ENCODE results near the gene ADGRB3.

ADGRB3 gene

DNA sequence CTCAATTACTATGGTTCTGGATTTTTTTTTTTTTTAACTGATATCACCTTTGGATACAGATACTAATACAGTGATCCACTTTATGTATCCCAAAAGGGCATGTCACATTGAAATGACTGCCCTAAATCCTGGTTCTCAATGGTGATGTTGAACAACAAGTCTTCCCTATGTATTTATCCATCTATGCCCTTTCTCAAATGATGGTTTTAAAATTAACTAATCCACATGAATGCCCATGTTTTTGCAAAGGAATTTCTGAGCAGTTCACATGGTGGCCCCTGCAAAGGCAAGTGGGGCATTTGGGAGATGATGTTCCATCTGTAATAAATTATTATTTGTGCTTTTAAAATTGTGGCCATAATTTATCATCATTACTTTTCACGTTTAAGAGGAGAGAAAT, 2.7 kb downstream of the ADGRB3 start:
- no peak for TF ChIP-seq TEAD4 (IDR thresholded peaks at IDR 0.05)
- no peak for TF ChIP-seq EP300 (IDR thresholded peaks at IDR 0.05; ENCODE audit: borderline replicate concordance)
- no peak for TF ChIP-seq RAD21 (IDR thresholded peaks at IDR 0.05; ENCODE audit: low read depth)
- TF ChIP-seq TCF12 (IDR thresholded peaks at IDR 0.05; ENCODE audit: low read depth), result no peak
- no peak for TF ChIP-seq REST (IDR thresholded peaks at IDR 0.05; ENCODE audit: low read depth)
- TF ChIP-seq EGR1 (IDR thresholded peaks at IDR 0.05), result no peak
- TF ChIP-seq USF1 (IDR thresholded peaks at IDR 0.05), result no peak
- no peak for TF ChIP-seq FOXM1 (IDR thresholded peaks at IDR 0.05; ENCODE audit: borderline replicate concordance, low read depth)
- TF ChIP-seq ZBTB7A (IDR thresholded peaks at IDR 0.05; ENCODE audit: low read depth), result no peak
- TF ChIP-seq CREB1 (IDR thresholded peaks at IDR 0.05; ENCODE audit: low read depth), result no peak
- TF ChIP-seq NFIC (IDR thresholded peaks at IDR 0.05), result no peak
- TF ChIP-seq CEBPB (IDR thresholded peaks at IDR 0.05), result no peak
- TF ChIP-seq, protein P1, sequence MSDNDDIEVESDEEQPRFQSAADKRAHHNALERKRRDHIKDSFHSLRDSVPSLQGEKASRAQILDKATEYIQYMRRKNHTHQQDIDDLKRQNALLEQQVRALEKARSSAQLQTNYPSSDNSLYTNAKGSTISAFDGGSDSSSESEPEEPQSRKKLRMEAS (IDR thresholded peaks at IDR 0.05), result no peak
- no peak for TF ChIP-seq YY1 (IDR thresholded peaks at IDR 0.05; ENCODE audit: low read depth)
- TF ChIP-seq TAF1 (IDR thresholded peaks at IDR 0.05; ENCODE audit: low read depth), result no peak

DNA sequence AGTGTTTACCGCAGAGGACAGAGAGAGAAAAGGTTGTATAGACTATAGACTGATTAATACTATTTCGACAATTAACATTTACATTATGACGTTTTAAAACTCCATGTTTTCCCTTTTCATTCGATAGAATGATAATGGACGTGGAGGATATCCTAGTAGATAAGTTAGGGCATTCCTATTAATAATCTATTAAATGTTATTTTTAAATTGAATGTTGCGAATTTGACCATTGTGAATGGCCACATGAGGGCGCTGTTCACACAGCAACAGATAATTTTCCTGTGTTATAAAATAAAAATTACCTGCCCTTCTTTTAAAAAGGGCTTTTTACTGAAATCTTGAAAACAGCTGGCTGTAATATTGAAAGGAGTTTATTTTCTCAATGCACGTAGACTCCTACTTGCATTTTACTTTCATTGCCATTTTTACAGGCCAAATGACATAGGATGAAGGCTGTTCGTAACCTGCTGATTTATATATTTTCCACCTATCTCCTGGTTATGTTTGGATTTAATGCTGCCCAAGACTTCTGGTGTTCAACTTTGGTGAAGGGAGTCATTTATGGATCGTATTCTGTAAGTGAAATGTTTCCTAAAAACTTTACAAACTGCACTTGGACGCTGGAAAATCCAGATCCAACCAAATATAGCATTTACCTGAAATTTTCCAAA, 3.3 kb downstream of the ADGRB3 start:
- TF ChIP-seq RAD21 (IDR thresholded peaks at IDR 0.05; ENCODE audit: low read depth) (peak; percentile 70), ZBTB7A (IDR thresholded peaks at IDR 0.05; ENCODE audit: low read depth) (no peak), CEBPB (IDR thresholded peaks at IDR 0.05) (no peak)

DNA sequence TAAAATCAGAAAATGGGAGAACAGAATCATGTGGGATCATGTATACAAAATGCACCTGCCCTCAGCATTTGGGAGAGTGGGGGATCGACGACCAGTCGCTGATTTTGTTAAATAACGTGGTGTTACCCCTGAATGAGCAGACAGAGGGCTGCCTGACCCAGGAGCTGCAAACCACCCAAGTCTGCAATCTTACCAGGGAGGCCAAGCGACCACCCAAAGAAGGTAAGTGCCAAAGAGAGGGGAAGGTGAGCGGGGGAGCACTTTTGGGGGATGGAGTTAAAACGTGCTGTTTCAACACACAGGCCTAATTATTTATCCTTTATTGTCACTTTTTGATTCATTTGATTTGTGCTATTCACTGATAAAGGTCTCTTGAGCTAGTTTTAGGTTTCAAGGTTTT, 4.1 kb downstream of the ADGRB3 start:
- TF ChIP-seq EGR1 (IDR thresholded peaks at IDR 0.05) (no peak), RAD21 (IDR thresholded peaks at IDR 0.05; ENCODE audit: low read depth) (no peak), EP300 (IDR thresholded peaks at IDR 0.05; ENCODE audit: borderline replicate concordance) (no peak), USF1 (IDR thresholded peaks at IDR 0.05) (no peak), TAF1 (IDR thresholded peaks at IDR 0.05; ENCODE audit: low read depth) (no peak), TEAD4 (IDR thresholded peaks at IDR 0.05) (no peak), ZBTB7A (IDR thresholded peaks at IDR 0.05; ENCODE audit: low read depth) (no peak)

DNA sequence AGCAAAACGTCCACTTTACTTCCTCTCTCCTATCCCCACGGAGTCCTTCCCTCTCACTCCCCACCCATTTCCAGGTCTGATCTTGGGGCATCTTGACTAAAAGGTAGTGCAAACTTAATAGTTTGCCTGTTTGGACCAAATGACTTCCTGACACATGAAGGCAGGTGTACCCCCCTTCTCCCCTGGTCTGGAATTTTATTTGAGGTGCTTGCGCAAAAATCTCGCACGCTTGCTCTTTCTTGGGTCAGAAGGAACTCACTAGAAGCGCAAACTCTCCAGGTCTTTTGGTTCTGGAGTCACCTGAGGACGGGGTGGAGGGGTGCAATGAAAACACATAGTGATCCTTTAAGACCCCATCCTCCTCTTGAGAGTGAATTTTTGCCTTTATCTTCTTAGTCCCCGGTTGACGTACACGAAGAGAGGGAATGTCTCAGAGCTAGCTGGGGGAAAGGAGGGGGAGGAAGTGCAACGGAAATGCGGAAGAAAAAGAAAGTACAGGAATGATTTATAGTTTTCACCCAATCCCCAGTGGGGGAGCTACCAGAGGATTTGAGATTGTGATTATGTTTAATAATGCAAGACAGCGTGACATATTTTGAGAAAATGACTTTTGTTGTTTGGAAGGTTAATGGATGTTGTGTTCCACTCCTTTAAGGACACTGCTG, 4.9 kb downstream of the ADGRB3 start:
- TF ChIP-seq YY1 (IDR thresholded peaks at IDR 0.05; ENCODE audit: low read depth) (no peak), CREB1 (IDR thresholded peaks at IDR 0.05; ENCODE audit: low read depth) (no peak), ZBTB7A (IDR thresholded peaks at IDR 0.05; ENCODE audit: low read depth) (no peak), TAF1 (IDR thresholded peaks at IDR 0.05; ENCODE audit: low read depth) (no peak), NFIC (IDR thresholded peaks at IDR 0.05) (no peak), EGR1 (IDR thresholded peaks at IDR 0.05) (no peak), CEBPB (IDR thresholded peaks at IDR 0.05) (no peak), FOXM1 (IDR thresholded peaks at IDR 0.05; ENCODE audit: borderline replicate concordance, low read depth) (no peak), RAD21 (IDR thresholded peaks at IDR 0.05; ENCODE audit: low read depth) (no peak), USF1 (IDR thresholded peaks at IDR 0.05) (no peak)
- TF ChIP-seq, protein P1 (IDR thresholded peaks at IDR 0.05), result no peak

DNA sequence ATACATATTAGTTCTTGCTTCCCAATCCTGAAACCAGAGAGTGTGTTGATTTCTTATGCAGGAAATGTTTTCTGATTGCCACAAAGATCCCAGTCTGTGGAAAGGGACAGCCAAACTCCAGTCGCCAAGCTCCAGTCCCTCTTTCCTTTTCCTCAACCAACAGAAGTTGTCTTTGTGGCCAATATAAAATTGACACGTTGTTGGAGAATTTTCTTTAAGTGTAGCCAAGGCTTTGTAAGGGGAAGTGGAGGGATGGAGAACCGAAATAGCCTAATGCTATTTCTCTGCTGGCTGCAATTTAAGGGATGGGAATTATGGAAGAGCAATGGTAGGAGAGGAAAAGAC, 5.4 kb downstream of the ADGRB3 start:
- TF ChIP-seq ZBTB7A (IDR thresholded peaks at IDR 0.05; ENCODE audit: low read depth) (no peak), RAD21 (IDR thresholded peaks at IDR 0.05; ENCODE audit: low read depth) (no peak), YY1 (IDR thresholded peaks at IDR 0.05; ENCODE audit: low read depth) (no peak), NFIC (IDR thresholded peaks at IDR 0.05) (no peak), USF1 (IDR thresholded peaks at IDR 0.05) (no peak), REST (IDR thresholded peaks at IDR 0.05; ENCODE audit: low read depth) (no peak), EGR1 (IDR thresholded peaks at IDR 0.05) (no peak), TEAD4 (IDR thresholded peaks at IDR 0.05) (no peak), CEBPB (IDR thresholded peaks at IDR 0.05) (no peak), CREB1 (IDR thresholded peaks at IDR 0.05; ENCODE audit: low read depth) (no peak), FOXM1 (IDR thresholded peaks at IDR 0.05; ENCODE audit: borderline replicate concordance, low read depth) (no peak), EP300 (IDR thresholded peaks at IDR 0.05; ENCODE audit: borderline replicate concordance) (no peak), TAF1 (IDR thresholded peaks at IDR 0.05; ENCODE audit: low read depth) (no peak), TCF12 (IDR thresholded peaks at IDR 0.05; ENCODE audit: low read depth) (no peak)
- TF ChIP-seq, protein P1 (IDR thresholded peaks at IDR 0.05), result no peak

Data from Ishikawa (cell line).